Measurements from ENCODE around the gene SH3PXD2A.

DNA sequence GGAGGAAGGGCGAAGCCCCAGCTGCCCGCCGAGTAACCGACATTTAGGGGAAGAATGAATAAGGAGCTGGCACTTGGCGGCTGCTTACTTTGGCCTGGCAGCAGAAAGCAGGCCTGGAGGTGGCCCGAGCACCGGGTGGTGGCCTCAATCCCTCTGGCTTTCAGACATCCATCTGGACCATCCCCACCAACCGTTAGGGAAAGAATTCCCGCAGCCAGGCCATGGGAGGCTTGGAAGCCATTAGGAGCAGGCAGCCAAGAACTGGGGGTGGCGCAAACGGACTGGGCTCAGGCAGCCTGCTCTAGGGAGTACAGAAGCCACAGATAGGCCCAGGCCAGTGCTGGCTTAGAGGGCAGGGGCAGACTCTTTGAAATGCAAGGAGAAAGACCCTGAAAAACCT, 229.2 kb downstream of the SH3PXD2A start:
- TF ChIP-seq, protein P1, sequence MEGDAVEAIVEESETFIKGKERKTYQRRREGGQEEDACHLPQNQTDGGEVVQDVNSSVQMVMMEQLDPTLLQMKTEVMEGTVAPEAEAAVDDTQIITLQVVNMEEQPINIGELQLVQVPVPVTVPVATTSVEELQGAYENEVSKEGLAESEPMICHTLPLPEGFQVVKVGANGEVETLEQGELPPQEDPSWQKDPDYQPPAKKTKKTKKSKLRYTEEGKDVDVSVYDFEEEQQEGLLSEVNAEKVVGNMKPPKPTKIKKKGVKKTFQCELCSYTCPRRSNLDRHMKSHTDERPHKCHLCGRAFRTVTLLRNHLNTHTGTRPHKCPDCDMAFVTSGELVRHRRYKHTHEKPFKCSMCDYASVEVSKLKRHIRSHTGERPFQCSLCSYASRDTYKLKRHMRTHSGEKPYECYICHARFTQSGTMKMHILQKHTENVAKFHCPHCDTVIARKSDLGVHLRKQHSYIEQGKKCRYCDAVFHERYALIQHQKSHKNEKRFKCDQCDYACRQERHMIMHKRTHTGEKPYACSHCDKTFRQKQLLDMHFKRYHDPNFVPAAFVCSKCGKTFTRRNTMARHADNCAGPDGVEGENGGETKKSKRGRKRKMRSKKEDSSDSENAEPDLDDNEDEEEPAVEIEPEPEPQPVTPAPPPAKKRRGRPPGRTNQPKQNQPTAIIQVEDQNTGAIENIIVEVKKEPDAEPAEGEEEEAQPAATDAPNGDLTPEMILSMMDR (IDR thresholded peaks at IDR 0.05), result no peak
- TF ChIP-seq POLR2A (IDR thresholded peaks at IDR 0.05), result no peak
